Stimulated activated CD4-positive, alpha-beta T cell treated with anti-CD3 and anti-CD28 coated beads, Interleukin-1b, Interleukin-23, amount 100 ng/mL, for 1 hour (primary cell): Measurements from ENCODE around the gene KCNK4.
"Not testable (repeated sequence)": the region's sequence is repeated elsewhere in the genome, so short reads cannot be mapped to it uniquely, and the experiment has no call there.

Experiments
- DNase-seq, 2 donors: peaks; one replicate each; pipeline ENCODE4 v3.0.0-alpha.2; 2020; ENCODE audit warnings: low read depth in 2 of 2

The KCNK4 gene

DNA sequence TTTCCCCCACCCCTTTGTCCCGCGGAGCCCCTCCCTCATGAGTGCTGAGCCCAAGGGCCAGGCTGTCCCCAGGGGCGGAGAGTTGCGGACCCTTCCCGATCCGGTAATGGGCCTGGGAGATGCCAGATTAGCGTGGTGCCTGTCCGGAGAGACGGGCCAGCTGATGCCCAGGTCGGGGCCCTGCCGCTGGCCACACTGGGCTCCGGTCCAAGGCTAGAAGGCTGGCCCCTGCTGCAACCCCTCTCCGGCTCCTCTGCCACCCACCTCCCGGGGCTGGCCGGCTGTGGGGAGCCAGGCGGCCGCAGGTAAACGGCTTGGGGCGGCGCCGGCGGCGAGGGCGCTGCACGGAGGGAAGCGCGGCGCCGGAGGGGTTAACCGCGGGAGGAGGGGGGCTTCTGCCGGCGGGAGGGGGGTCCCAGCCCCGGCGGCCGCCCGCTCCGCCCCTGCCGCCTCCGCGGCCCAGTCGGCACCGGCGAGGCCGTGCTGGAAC lies at the start of gene KCNK4:
TSS of gene KCNK4 (plus strand) at position 41 of the 490 bp plus-strand sequence. CDS start 1,717 bp downstream, outside the sequence.
- no peak for DNase-seq

GRCh38 chr11:64241491-64242374 lies 49.4 kb upstream of the KCNK4 start:
- peak; percentile 99 to 100 for DNase-seq

DNA sequence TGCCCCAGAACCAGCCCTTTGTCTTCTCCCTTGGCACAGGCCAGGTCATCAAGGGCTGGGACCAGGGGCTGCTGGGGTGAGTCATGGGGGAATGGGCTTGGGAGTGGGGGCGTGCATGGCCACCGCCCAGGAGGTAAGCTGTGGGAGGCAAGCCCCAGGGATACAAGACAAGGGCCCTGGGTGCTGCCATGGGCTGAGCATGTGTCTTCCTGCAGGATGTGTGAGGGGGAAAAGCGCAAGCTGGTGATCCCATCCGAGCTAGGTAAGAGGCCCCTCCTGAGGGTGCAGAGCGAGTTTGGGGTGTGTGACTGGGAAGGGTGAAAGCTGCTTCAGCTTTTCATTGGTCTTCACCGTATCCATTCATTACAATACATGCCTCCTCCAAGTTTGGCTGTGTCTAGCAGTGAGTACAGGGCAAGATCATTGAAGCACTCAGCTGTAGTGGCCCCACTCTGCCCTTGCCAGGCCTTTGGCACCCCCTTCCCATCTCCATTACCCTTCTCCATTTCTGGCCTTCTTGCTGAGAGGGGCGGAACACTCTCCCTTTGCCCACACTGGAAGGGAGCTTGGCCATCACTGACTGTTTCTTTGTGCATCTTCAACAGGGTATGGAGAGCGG lies 47.8 kb upstream of the KCNK4 start:
- no peak for DNase-seq

DNA sequence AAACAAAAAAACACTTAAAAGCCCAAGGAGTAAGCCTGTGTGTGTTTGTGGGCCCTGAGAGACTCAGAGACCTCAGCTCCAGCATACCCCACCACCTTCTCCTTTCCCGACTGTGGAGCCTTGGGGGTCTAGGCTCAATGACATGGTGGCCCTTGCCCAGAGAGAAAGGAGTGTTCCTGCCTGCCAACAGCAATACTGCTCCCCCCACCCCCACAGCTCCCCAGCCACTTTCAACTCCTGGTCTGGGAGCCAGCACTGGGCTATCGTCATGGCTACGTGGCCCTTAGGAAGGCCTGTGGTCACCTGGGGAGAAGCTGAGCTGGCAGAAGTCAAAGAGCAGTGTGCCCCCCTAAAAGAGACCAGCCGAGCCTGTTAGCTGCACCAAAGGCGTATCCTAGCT lies 47.0 kb upstream of the KCNK4 start:
- no peak for DNase-seq

DNA sequence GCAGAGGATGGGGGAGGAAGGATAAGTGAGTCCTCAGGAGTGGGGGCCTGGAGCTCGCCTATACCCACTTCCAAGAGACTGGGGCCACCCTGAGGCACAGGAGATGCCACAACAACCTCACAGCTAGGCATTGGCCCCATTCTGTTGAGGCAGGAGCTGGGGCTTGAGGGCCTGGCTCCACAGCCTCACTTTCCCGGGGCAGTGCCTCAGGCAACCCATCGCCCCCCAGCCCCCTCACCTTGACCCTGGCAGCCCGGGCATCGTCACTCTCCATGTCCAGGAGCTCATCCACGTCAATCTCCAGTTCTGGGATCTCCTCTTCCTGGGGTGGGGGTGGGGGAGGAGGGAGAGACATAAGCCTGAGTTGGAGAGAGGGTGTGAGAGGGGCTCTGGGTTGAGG lies 46.1 kb upstream of the KCNK4 start:
- DNase-seq: no peak

GRCh38 chr11:64245401-64245796 lies 45.7 kb upstream of the KCNK4 start:
- no peak for DNase-seq

DNA sequence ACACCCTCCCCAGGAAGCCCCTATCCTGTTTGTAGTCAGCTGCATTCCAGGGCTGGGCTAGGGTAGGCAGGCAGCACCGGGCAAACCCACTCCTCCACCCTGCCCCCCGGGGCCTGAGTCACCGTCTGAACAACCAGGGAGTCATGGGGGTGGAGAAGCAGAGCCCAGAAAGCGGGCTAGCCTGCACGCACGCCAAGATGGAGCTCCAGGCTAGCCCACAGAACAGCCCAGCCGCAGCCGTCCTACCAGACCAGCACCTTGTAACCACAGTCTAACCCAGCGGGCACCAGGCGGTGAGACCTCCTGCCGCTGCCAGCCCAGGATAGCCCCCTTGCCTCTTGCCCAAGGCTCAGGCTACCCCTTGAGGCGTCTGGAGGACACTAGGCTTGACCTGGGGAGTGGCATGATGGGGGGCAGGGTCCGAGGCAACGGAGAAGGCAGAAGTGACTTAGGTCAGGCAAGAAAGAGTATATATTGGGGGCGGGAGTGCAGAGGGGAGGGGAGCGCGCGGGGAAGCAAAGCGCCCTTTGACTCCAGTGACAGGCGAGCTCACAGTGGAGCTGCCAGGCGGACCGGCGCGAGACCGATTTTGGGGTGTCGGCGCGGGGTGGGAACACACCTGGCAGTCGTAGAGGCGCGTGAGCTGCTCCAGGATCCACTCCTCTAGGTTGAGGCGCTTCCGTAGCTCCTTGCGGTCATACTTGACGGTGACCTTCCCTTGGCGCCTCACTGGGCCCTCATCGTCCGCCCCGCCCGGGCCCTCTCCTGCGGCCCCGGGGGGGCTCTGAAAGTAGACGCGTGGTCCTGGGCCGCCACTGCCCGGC lies 45.1 kb upstream of the KCNK4 start:
- DNase-seq: peak in 1 of 2 donors; percentile 73

- not testable (repeated sequence) for DNase-seq
These were observed 44.6 kb upstream of the KCNK4 start for GRCh38 chr11:64246621-64246870.

DNA sequence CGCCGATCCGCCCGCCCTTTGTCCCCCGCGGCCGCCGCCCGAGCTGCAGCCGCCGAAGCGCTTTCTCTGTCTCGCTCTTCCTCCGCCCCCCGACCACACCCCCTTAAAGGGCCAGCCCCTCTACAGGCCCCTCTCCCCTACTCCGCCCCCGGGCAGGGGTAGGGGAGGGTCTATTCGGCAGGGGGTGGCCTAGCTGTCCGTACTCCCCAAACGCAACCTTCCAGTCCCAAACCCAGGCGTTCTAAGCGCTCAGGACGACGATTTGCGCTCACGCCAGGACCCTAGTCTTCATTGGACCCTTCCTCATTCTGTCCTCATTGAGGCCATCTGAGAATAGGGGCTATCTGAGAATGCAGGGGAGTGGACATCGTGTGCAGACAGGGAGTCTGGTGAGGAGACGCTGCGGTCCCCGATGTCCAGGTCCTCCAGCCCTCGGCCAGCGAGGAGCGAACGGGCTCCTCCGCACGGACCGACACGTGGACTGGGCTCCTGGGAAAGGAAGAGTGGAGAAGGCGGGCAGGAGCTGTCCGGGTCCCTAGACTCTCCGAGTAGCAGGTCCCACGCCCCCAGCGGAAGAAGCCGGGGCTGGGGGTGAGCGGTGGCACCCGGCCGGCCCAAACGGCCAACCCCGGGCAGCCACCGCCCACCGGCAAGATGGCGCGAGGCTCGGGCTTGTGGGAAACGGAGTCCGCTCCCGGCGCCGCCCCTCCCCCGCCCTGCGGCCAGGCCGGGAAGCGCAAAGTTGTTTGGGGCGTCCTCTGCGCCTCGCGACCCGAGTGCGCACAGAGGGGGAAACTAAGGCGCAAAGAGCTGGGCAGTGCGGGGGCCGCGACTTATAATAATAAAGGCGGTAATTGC lies 44.0 kb upstream of the KCNK4 start, which contains the start of gene PPP1R14B:
TSS of gene PPP1R14B (minus strand) at position 73 of the 858 bp plus-strand sequence. CDS start 270 bp downstream, outside the sequence.
- peak in 1 of 2 donors; percentile 69 for DNase-seq

DNA sequence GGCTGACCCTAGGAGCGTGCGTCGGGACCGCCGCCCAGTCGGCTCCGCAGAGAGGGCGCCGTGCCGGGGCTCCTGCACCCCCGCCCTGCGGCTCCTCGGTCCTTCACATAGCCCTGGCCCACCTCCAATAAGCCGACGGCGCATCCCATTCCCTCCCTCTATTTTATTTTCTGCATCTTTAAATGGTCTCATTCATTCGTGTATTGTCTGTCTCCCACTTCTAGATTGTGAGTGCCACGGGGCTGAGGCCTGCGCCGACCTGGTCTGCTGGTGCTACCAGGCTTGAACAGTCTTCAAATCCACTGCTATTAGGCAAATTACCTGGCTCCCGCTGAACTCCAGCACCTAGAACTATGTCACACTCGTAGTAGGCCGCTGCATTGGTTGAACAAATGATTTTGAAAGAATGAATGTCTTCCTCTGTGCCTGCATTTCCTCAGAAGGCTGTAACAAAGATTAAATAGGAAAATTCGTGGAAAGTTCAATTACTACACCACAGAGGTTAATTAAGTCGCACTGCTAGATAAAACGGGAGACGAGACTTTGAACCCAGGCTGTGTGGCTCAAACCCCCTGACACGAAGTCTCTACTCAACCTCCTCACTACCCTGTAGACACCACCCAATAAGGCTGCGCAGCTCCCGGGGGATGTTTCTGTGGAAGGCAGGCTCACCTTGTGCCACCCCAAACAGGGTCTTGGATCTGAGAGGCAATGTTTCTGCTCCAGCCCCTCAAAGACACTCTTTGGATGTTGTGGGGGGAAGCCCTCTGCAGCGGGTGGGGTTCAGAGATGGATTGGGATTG lies 43.2 kb upstream of the KCNK4 start:
- DNase-seq: no peak

DNA sequence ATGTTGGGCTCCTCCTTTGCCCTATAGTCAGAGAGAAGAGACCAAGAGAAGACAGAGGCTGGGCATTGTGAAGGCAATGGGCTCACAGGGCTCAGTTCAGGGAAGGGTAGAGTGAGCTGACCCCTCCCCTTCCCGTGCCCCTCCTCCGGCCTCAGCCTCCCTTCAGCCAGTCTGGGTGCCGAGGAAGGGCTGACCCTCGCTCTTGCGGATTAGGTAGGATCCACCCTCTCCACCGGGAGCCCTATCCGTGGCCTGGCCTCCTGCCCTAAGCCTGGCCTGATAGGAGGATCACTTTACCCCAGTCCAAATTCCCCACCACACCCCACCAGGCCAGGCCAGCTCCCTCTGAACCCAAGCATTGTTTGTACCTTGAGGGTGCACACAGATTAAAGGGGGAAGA lies 42.5 kb upstream of the KCNK4 start:
- no peak for DNase-seq

DNA sequence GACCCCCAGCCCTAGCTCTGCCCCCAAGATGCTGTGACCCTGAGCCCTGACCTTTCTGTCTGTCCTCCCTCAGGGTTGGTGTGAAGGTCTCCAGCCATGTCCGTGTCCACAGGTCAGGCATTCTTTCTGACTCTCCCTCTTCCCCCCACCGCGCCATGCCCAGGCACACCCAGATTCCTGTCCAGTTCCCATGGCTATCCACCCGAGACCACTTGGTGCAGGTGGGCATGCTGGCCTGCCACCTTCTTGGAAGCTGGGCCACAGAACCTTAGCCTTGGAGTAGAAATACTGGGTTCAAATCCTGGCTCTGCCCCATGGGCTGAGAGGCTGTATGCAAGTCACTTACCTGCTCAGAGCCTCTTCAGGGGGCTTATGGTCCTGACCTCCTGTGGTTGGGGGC lies 42.1 kb upstream of the KCNK4 start:
- DNase-seq: no peak

GRCh38 chr11:64249563-64250414 lies 41.3 kb upstream of the KCNK4 start:
- DNase-seq: no peak

DNA sequence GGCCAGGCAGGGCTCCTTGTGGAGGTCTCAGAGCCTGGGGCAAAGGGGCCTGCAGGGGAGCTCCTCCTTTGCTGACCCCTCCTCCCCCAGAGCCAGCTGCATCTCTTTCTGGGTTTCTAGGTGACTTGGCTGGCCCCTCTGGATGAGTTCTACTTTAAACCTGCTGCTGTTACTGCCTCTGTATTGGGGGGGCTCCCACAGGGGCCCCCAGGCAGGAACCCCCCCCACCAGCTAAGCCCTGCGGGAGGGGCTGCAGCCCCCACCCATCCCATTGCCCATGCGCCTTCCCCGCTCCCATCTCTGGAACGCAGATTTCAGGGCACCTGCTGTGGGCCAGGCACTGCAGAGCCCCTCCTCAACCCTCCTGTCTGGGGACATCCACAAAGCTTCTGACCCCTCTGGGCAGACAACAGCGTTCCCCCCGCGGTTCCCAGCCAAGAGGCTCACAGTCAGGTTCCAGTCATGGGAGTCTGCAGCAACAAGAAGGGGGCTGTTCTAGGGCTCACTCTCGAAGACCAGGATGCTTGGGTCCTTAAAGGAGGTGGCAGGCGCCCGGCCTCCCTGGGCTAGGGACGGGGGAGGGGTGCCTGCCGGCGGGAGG lies 40.6 kb upstream of the KCNK4 start:
- DNase-seq: no peak

- DNase-seq: peak in 1 of 2 donors; percentile 50
These were observed 39.9 kb upstream of the KCNK4 start, which contains the start of gene PLCB3 for GRCh38 chr11:64251016-64251752. Gene PLCB3 (plus strand): TSS chr11:64251530. CDS start chr11:64251650, 120 bp downstream.

DNA sequence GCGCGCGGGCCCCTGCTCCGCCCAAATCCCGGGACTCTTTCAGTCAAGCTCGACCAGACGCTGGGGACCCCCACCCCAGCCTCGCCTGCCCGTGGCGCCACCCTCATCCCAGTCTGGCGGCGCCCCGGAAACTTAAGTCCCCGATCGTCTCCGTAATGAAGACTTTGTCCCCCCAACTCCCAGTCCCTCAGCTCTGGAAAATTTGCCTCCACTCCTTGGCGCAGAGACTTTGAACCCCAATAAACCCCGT lies 39.4 kb upstream of the KCNK4 start:
- DNase-seq: no peak

GRCh38 chr11:64252003-64252872 lies 38.9 kb upstream of the KCNK4 start:
- DNase-seq: no peak

DNA sequence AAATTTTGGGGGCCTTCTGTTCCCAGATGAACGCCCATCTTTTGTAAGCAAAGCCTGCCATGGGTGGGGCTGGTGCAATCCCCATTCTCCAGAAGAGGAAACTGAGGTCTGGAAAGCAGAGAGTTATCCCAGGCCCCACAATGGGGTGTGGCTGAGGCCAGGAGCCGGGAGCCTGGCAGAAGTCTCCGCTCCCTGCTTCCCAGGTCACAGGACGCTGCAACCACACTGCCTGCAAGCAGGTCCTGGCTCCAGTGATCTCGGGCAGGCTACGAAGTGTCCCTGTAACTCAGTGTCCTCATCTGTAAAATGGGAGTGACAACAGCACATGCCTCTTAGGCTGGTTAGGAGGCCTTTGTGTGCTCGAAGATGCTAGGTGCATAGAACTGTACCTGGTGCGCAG lies 38.1 kb upstream of the KCNK4 start:
- DNase-seq: no peak
